HEK293 (cell line): ENCODE data around the gene FRMD4B.

Experiments
- BCL11B ChIP-seq: fragments of 450-650 bp; formaldehyde crosslinking; IDR thresholded peaks from 2 replicates; pipeline ENCODE4 v1.5.1; 2016; ENCODE audit warnings: low read depth, missing biosample characterization, missing genetic modification characterization
- CTCF ChIP-seq: fragments of 450-650 bp; formaldehyde crosslinking; IDR thresholded peaks from 2 replicates; pipeline ENCODE4 v1.5.1; 2016; ENCODE audit warnings: missing biosample characterization, missing genetic modification characterization

- no peak for TF ChIP-seq CTCF (tag by site-specific recombination)
- TF ChIP-seq BCL11B (tag by site-specific recombination): no peak
Observed at GRCh38 chr3:69433121-69433968, 47.5 kb upstream of the FRMD4B start.
